Superior temporal gyrus (tissue), 1 donor: ENCODE data around the gene HECTD1.
"Not testable (repeated sequence)": the region's sequence is repeated elsewhere in the genome, so short reads cannot be mapped to it uniquely, and the experiment has no call there.

Experiments used
- DNase-seq: peaks from one replicate; pipeline ENCODE4 v3.0.0-alpha.2; 2016; ENCODE audit errors: extremely low spot score

Gene HECTD1

GRCh38 chr14:31194661-31195060 is 12.9 kb downstream of the HECTD1 start:
- no peak for DNase-seq

- DNase-seq: no peak
Measured at GRCh38 chr14:31194095-31194494, 13.5 kb downstream of the HECTD1 start.

GRCh38 chr14:31192544-31192943 is 15.0 kb downstream of the HECTD1 start:
- not testable (repeated sequence) for DNase-seq

GRCh38 chr14:31190717-31191263 is 16.8 kb downstream of the HECTD1 start:
- no peak for DNase-seq

- no peak for DNase-seq
Measured at GRCh38 chr14:31190219-31190603, 17.4 kb downstream of the HECTD1 start.

- no peak for DNase-seq
Measured at GRCh38 chr14:31189346-31190218, 18.0 kb downstream of the HECTD1 start.

GRCh38 chr14:31188744-31189143 is 18.8 kb downstream of the HECTD1 start:
- no peak for DNase-seq

- DNase-seq: not testable (repeated sequence)
Measured at GRCh38 chr14:31182016-31182415, 25.6 kb downstream of the HECTD1 start.

GRCh38 chr14:31181271-31181670 is 26.3 kb downstream of the HECTD1 start:
- no peak for DNase-seq

- no peak for DNase-seq
Measured at GRCh38 chr14:31180299-31181051, 27.1 kb downstream of the HECTD1 start.

GRCh38 chr14:31174433-31174832 is 33.2 kb downstream of the HECTD1 start:
- DNase-seq: no peak

- DNase-seq: no peak
Measured at GRCh38 chr14:31173120-31173837, 34.3 kb downstream of the HECTD1 start.

GRCh38 chr14:31172084-31172483 is 35.5 kb downstream of the HECTD1 start:
- no peak for DNase-seq

- no peak for DNase-seq
Measured at GRCh38 chr14:31170411-31170810, 37.2 kb downstream of the HECTD1 start.

- no peak for DNase-seq
Measured at GRCh38 chr14:31169877-31170276, 37.7 kb downstream of the HECTD1 start.

GRCh38 chr14:31167032-31167431 is 40.6 kb downstream of the HECTD1 start:
- no peak for DNase-seq

- DNase-seq: no peak
Measured at GRCh38 chr14:31166271-31166561, 41.4 kb downstream of the HECTD1 start.

- DNase-seq: no peak
Measured at GRCh38 chr14:31164115-31164514, 43.5 kb downstream of the HECTD1 start.

- DNase-seq: no peak
Measured at GRCh38 chr14:31162910-31163649, 44.5 kb downstream of the HECTD1 start.

- DNase-seq: no peak
Measured at GRCh38 chr14:31161274-31161673, 46.3 kb downstream of the HECTD1 start.

- no peak for DNase-seq
Measured at GRCh38 chr14:31159682-31160296, 47.8 kb downstream of the HECTD1 start.
